GM10248 (cell line): ENCODE measurements around the gene CACNA2D3.

Experiments used
- CTCF ChIA-PET: fragments of 300-600 bp; sonication (Branson Sonifier 250); formaldehyde crosslinking; extraction: SDS; loops from one replicate; lab custom pipeline; 2021; ENCODE audit warnings: antibody characterized with exemption; lab: Yijun Ruan, JAX
- POLR2A ChIA-PET: fragments of 350-650 bp; sonication (Branson Sonifier 250); formaldehyde crosslinking; extraction: SDS; loops from one replicate; lab custom pipeline; 2020; ENCODE audit warnings: antibody characterized with exemption; lab: Yijun Ruan, JAX
- DNase-seq: peaks from one replicate; pipeline ENCODE4 v3.0.0; 2012; ENCODE audit errors: extremely low spot score
- CTCF ChIP-seq: IDR thresholded peaks from 2 replicates; pipeline ENCODE4 v1.5.1; 2012; ENCODE audit warnings: mild to moderate bottlenecking, low read depth; ENCODE audit errors: extremely low read depth, missing control alignments, control extremely low read depth

The CACNA2D3 gene

GRCh38 chr3:54714035-54714434 is 591.7 kb downstream of the CACNA2D3 start:
- POLR2A ChIA-PET = no interaction called here
- CTCF ChIA-PET = no interaction called here
- TF ChIP-seq CTCF = no peak
- DNase-seq = no peak

GRCh38 chr3:54717506-54717905 is 595.2 kb downstream of the CACNA2D3 start:
- no peak for DNase-seq
- CTCF ChIA-PET = no interaction called here
- POLR2A ChIA-PET = no interaction called here

GRCh38 chr3:54719914-54720313 is 597.6 kb downstream of the CACNA2D3 start:
- ChIA-PET CTCF (no interaction called here), POLR2A (no interaction called here)
- no peak for TF ChIP-seq CTCF
- no peak for DNase-seq

More at GRCh38 chr3:54717506-54717905, 595.2 kb downstream of the CACNA2D3 start:
- TF ChIP-seq CTCF = no peak

GRCh38 chr3:54720604-54721003 is 598.3 kb downstream of the CACNA2D3 start:
- no peak for TF ChIP-seq CTCF
- ChIA-PET POLR2A (no interaction called here), CTCF (interaction anchor here (1.2 kb wide), 1 partner anchor 10 kb away, joined by 3 read pairs; no protein-coding TSS in a partner anchor)
- no peak for DNase-seq

- DNase-seq = no peak
- CTCF ChIA-PET = no interaction called here
- POLR2A ChIA-PET = no interaction called here
- TF ChIP-seq CTCF = no peak
Observed at GRCh38 chr3:54731732-54732445, 609.5 kb downstream of the CACNA2D3 start.

GRCh38 chr3:54733106-54734006 is 611.0 kb downstream of the CACNA2D3 start:
- DNase-seq = no peak
- CTCF ChIA-PET = no interaction called here
- TF ChIP-seq CTCF = no peak
- POLR2A ChIA-PET = no interaction called here
